GM20431 (cell line): Measurements from ENCODE around the gene UNC93B1.
"Not testable (repeated sequence)": the region's sequence is repeated elsewhere in the genome, so short reads cannot be mapped to it uniquely, and the experiment has no call there.

Experiments
- in situ Hi-C: fragments of 300-500 bp; cut with MseI, MboI; formaldehyde crosslinking; loops from one replicate; pipeline ENCODE4 v1.15.0; 2020; ENCODE audit warnings: low sequenced_read_pairs; ENCODE audit not compliant: unreplicated experiment

UNC93B1 gene

DNA sequence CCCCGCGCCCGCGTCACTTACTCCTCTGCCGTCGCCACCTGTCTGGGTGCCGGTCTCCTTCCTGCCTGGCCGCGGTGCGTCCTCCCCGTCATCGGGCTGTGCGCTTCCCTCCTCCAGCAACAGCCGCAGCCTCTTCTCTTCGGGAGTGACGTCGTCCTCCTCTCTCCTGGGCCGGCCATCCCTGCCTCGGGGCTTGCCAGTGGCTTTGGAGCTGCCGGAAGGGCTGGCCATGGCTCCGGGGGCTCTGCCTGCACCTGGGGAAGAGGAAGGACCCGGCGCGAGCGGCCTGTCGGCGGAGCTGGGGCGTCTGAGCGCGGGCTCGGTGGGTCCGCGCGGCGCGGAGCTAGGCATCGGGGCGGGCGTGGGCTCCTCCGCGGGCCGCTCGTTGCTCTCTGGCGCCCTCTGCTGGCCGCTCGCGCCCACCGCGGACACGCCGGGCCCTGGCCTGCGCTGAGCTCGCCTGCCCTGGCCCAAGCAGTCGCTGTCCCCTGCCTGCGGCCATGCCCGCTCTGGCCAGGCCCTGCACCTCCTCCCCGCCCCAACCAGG, 48.4 kb downstream of the UNC93B1 start:
- in situ Hi-C loops = not testable (repeated sequence)

DNA sequence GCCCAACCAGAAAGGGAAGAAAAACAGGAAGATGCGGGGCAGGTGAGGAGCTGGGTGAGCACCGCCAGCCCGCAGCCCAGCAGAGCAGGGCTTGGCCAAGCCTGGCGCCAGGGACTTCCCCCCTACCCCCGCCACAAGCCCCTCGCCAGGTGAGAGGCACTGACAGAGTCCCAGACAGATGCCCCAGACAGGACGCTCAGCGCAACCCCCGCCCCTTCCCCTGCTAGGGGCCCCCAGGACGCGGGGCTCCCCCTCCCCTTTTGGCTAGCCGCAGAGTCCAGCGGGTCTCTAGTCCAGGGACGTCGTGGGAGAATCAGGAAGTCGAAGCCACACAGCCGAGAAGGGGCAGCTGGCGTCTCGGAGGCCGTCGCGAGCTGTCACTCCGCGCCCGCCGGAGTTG, 48.9 kb downstream of the UNC93B1 start:
- in situ Hi-C loops = not testable (repeated sequence)

DNA sequence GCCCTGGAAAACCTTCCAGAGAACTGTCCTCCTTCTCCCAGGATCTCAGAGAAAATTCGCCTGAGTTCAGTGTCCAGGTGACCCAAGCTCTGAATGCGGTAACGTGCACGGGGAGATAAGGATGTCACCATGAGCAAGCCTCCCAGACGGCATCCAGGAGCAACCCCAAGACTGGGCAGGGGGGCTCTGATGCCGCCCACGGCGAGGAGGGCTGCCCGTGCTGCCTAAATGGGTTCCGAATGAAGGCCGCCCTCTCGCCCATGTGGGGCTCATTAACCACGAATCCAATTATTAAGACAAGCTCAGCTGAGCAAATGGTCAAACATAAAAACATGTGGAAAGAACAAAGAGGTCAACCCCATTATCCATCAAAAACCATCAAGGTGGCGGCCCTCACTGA, 49.6 kb downstream of the UNC93B1 start:
- in situ Hi-C loops = not testable (repeated sequence)

DNA sequence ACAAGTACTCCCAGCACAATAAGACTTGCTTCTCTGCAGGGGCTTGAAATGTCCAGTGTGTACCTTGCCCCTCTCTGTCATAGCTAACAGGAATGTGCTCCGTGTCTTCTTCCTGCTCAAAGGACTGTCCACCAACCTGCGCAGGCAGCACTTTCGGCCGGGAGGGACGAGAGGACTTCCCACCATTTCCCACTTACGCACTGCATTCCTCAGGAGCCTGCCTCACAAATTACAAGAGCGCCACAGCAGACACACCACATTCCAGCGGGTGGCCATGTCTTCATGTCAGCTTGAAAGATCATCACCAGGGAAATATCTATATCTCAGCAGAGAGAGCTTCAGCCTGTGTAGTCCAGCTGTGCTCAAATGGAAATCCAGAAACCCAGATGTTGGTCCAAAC, 53.2 kb downstream of the UNC93B1 start:
- in situ Hi-C loops = not testable (repeated sequence)

DNA sequence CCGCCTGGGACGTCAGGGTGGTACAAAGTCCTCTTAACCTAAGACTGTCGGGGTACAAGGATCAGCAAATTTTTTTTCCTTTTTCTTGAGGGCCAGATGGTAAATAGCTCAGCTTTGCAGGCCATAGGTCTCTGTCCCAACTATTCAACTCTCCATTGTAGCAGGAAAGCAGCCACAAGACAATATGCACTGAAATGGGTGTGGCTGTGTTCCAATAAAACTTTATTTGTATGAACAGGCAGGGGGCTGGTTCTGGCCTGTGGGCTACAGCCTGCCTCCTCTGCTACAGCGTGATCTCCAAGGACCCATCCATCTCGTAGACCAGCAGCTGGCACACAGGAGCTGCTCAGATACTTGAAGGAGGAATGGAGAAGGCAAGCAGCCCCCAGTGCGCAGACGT, 56.1 kb downstream of the UNC93B1 start:
- in situ Hi-C loops = not testable (repeated sequence)

DNA sequence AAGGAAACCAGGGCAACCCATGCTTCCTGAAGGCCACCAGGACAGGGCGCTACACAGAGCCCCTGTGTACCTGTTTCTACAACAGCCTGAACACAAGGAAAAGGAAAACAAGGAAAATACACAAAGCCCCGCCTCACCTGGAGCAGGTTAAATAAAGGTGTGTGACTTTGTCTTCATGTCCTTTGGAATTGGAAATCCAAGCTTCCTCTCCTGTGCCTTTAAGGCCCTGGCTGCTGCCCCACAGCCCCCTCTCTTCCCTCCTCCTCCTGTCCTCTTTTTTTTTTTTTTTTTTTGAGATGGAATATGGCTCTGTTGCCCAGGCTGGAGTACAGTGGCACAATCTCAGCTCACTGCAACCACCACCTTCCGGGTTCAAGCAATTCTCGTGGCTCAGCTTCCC, 57.5 kb downstream of the UNC93B1 start:
- in situ Hi-C loops = not testable (repeated sequence)

DNA sequence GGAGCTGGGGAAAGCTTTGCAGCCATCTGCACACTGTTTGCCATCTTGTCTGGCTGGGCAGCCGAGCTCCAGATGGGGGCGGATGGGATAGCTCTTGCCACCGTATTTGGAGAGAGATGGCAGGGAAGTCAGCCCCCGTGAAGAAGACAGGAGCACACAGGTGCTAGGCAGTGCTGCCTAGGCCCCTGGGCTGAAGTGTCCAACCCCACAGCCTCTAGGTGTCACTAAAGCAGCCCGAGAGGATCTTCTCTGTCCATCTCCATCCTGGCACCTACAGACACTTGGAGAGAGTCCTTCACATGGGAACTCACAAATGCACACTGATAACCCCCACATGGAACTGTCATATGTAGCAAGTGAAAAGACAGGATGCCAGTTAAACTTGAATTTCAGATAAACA, 60.5 kb downstream of the UNC93B1 start:
- in situ Hi-C loops = not testable (repeated sequence)
